Tibial nerve (tissue), 4 donors: ENCODE data around the gene NDST1.

Experiments
- EP300 ChIP-seq, 2 donors: sonication (generic); formaldehyde crosslinking; IDR thresholded peaks; one replicate each; pipeline ENCODE4 v1.6.1; 2017; ENCODE audit warnings: antibody characterized with exemption in 2 of 2, mild to moderate bottlenecking in 1 of 2
- TF ChIP-seq, protein P1 (sequence below), 5 experiments: fragments of 200-600 bp in 3 of 5; fragments of 450-650 bp in 2 of 5; sonication (generic) in 3 of 5; IDR thresholded peaks; one replicate each; pipeline ENCODE4 v1.5.1; 2016 to 2019; ENCODE audit warnings: antibody characterized with exemption in 5 of 5, mild to moderate bottlenecking in 3 of 5, moderate library complexity in 2 of 5

DNA sequence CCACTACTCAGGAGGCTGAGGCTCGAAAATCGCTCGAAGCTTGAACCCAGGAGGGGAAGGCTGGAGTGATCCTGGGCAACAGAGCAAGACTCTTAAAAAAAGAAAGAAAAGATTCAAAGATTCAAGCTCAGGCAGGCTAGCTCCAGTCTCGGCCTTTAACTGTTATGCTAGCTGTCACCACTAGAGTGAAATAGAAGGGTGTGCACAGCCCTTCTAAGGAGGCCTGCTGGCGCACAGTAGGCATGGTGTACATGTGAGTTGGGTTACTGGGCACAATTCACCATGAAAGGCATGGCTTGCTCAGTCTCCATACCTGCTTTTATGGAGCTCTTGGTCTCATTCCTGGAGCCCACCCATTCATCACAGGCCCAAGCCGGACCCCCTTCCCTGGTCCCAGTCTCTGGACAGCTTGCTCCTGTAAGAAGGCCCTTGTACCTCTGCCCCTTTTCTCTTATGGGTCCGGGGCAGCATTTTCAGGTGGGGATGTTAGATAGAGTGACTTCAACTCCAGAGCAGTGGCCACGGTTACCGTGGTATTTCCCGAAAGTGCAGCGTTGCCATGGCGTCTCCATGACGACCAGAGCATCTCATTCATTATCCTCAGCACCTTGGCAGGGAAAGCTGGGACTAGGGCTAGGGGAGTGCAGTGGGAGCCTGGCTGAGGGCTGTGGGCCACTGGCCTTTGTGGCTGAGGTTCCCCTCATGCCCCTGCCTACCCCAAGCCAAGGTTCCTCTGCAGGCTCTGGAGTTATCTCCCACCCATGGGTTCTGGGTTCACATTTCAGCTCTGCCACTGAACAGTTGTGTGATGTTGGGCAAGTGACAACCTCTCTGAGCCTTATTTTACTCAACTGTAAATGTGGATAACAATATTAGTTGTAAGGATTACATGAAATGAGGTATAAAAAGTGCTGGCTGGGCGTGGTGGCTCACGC is 5.7 kb downstream of the NDST1 start:
- no peak for TF ChIP-seq EP300 (IDR thresholded peaks at IDR 0.05)
- TF ChIP-seq, protein P1, sequence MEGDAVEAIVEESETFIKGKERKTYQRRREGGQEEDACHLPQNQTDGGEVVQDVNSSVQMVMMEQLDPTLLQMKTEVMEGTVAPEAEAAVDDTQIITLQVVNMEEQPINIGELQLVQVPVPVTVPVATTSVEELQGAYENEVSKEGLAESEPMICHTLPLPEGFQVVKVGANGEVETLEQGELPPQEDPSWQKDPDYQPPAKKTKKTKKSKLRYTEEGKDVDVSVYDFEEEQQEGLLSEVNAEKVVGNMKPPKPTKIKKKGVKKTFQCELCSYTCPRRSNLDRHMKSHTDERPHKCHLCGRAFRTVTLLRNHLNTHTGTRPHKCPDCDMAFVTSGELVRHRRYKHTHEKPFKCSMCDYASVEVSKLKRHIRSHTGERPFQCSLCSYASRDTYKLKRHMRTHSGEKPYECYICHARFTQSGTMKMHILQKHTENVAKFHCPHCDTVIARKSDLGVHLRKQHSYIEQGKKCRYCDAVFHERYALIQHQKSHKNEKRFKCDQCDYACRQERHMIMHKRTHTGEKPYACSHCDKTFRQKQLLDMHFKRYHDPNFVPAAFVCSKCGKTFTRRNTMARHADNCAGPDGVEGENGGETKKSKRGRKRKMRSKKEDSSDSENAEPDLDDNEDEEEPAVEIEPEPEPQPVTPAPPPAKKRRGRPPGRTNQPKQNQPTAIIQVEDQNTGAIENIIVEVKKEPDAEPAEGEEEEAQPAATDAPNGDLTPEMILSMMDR (IDR thresholded peaks at IDR 0.05): no peak
